ENCODE data around the gene SLC13A5.
A peak's percentile ranks its signal among the peaks of the same experiment; 100 is the strongest.

GRCh38 chr17:6701719-6702118 lies 11.4 kb downstream of the SLC13A5 start:
- TF ChIP-seq CTCF (IDR thresholded peaks at IDR 0.05) (peak in 8 of 12 donors; percentile 6 to 40 (median 29)), POLR2A (IDR thresholded peaks at IDR 0.05) (no peak)

Data from heart left ventricle (tissue), 13 donors.